Measurements from ENCODE around the gene PPP1R3C.

The PPP1R3C gene

GRCh38 chr10:91589015-91589657, 43.7 kb downstream of the PPP1R3C start:
- no peak for DNase-seq (ENCODE audit: low read depth)
- no peak for TF ChIP-seq CTCF (IDR thresholded peaks at IDR 0.05; ENCODE audit: insufficient read depth, low read depth, low read length, missing control alignments)
- H3K4me3 ChIP-seq (ENCODE audit: low read length): no peak overlapping the region

- peak; percentile 60 for DNase-seq (ENCODE audit: low read depth)
- no peak overlapping the region for H3K4me3 ChIP-seq (ENCODE audit: low read length)
- no peak for TF ChIP-seq CTCF (IDR thresholded peaks at IDR 0.05; ENCODE audit: insufficient read depth, low read depth, low read length, missing control alignments)
These were observed 44.9 kb downstream of the PPP1R3C start for GRCh38 chr10:91587710-91588638.

- DNase-seq (ENCODE audit: low read depth): no peak
- TF ChIP-seq CTCF (IDR thresholded peaks at IDR 0.05; ENCODE audit: insufficient read depth, low read depth, low read length, missing control alignments): no peak
- H3K4me3 ChIP-seq (ENCODE audit: low read length): no peak overlapping the region
These were observed 50.7 kb downstream of the PPP1R3C start for GRCh38 chr10:91582153-91582554.

GRCh38 chr10:91579329-91579985, 53.4 kb downstream of the PPP1R3C start:
- no peak overlapping the region for H3K4me3 ChIP-seq (ENCODE audit: low read length)
- DNase-seq (ENCODE audit: low read depth): peak; percentile 41
- TF ChIP-seq CTCF (IDR thresholded peaks at IDR 0.05; ENCODE audit: insufficient read depth, low read depth, low read length, missing control alignments): no peak

All from epithelial cell of esophagus (primary cell).